IPS-NIHi11 (cell line): ENCODE results near the gene IL1RAPL2.
A peak's percentile ranks its signal among the peaks of the same experiment; 100 is the strongest.
"Not testable (repeated sequence)": the region's sequence is repeated elsewhere in the genome, so short reads cannot be mapped to it uniquely, and the experiment has no call there.

Experiments used
- DNase-seq: peaks from one replicate; pipeline ENCODE4 v3.0.0; 2012; ENCODE audit warnings: mixed read lengths, low spot score

The IL1RAPL2 gene

GRCh38 chrX:105701310-105702052 lies 1135.5 kb downstream of the IL1RAPL2 start:
- peak; percentile 3 for DNase-seq

- no peak for DNase-seq
Measured at GRCh38 chrX:105703876-105704275, 1137.9 kb downstream of the IL1RAPL2 start.

GRCh38 chrX:105706041-105706440 lies 1140.0 kb downstream of the IL1RAPL2 start:
- no peak for DNase-seq

- no peak for DNase-seq
Measured at GRCh38 chrX:105711805-105712204, 1145.8 kb downstream of the IL1RAPL2 start.

GRCh38 chrX:105715746-105716145 lies 1149.7 kb downstream of the IL1RAPL2 start:
- DNase-seq: no peak

- no peak for DNase-seq
Measured at GRCh38 chrX:105723966-105724735, 1158.2 kb downstream of the IL1RAPL2 start.

- DNase-seq: no peak
Measured at GRCh38 chrX:105725228-105725627, 1159.2 kb downstream of the IL1RAPL2 start.

GRCh38 chrX:105738162-105738561 lies 1172.2 kb downstream of the IL1RAPL2 start:
- no peak for DNase-seq

GRCh38 chrX:105744291-105744690 lies 1178.3 kb downstream of the IL1RAPL2 start:
- no peak for DNase-seq

- no peak for DNase-seq
Measured at GRCh38 chrX:105744946-105745345, 1178.9 kb downstream of the IL1RAPL2 start.

GRCh38 chrX:105745863-105746262 lies 1179.9 kb downstream of the IL1RAPL2 start:
- no peak for DNase-seq

GRCh38 chrX:105752338-105752956 lies 1186.4 kb downstream of the IL1RAPL2 start:
- no peak for DNase-seq

- DNase-seq: no peak
Measured at GRCh38 chrX:105753411-105753810, 1187.4 kb downstream of the IL1RAPL2 start.

- DNase-seq: no peak
Measured at GRCh38 chrX:105754286-105754964, 1188.4 kb downstream of the IL1RAPL2 start.

GRCh38 chrX:105755109-105755508 lies 1189.1 kb downstream of the IL1RAPL2 start:
- DNase-seq: no peak

GRCh38 chrX:105758754-105759153 lies 1192.8 kb downstream of the IL1RAPL2 start:
- DNase-seq: no peak

- DNase-seq: no peak
Measured at GRCh38 chrX:105759598-105759997, 1193.6 kb downstream of the IL1RAPL2 start.

- DNase-seq: no peak
Measured at GRCh38 chrX:105765691-105766090, 1199.7 kb downstream of the IL1RAPL2 start.

- DNase-seq: no peak
Measured at GRCh38 chrX:105773801-105774200, 1207.8 kb downstream of the IL1RAPL2 start.

- no peak for DNase-seq
Measured at GRCh38 chrX:105775679-105776078, 1209.7 kb downstream of the IL1RAPL2 start.

GRCh38 chrX:105781804-105782203 lies 1215.8 kb downstream of the IL1RAPL2 start:
- DNase-seq: no peak

- not testable (repeated sequence) for DNase-seq
Measured at GRCh38 chrX:105796877-105797276, 1230.9 kb downstream of the IL1RAPL2 start.
